Kidney epithelial cell (primary cell): ENCODE data around the gene LOXL3. TPM values are rescaled to one million over a fixed set of nuclear protein-coding genes. Genes with fewer than 3 reads are reported as not detected.
A peak's percentile ranks its signal among the peaks of the same experiment; 100 is the strongest.

ENCODE experiments used
- DNase-seq: peaks from one replicate; pipeline ENCODE4 v3.0.0-alpha.2; 2010; ENCODE audit warnings: low read depth
- H3K27me3 ChIP-seq: 2 replicates; pipeline ENCODE4 v1.6.0; 2011; ENCODE audit warnings: low read length; ENCODE audit not compliant: control insufficient read depth, insufficient read depth
- H3K36me3 ChIP-seq: 2 replicates; pipeline ENCODE4 v1.5.1; 2011; ENCODE audit warnings: low read length; ENCODE audit not compliant: control insufficient read depth, insufficient read depth
- H3K4me3 ChIP-seq: 2 replicates; pipeline ENCODE4 v1.5.1; 2011; ENCODE audit warnings: low read depth, mild to moderate bottlenecking, control low read depth, low read length
- total RNA-seq: library from RNA; depleted of rRNA; stranded (reverse); fragments of >200 nt; gene quantifications from 2 replicates; pipeline ENCODE4 v1.2.3, GENCODE V29; 2015
- TF ChIP-seq, protein P1 (sequence below): IDR thresholded peaks from 2 replicates; pipeline ENCODE4 v1.5.1; 2011; ENCODE audit warnings: mild to moderate bottlenecking, moderate library complexity, low read length, control low read depth, inconsistent platforms; ENCODE audit not compliant: insufficient read depth, poor library complexity, severe bottlenecking

The LOXL3 gene
- total RNA-seq, 1 donor from 2014 or later: 3.3 TPM

DNA sequence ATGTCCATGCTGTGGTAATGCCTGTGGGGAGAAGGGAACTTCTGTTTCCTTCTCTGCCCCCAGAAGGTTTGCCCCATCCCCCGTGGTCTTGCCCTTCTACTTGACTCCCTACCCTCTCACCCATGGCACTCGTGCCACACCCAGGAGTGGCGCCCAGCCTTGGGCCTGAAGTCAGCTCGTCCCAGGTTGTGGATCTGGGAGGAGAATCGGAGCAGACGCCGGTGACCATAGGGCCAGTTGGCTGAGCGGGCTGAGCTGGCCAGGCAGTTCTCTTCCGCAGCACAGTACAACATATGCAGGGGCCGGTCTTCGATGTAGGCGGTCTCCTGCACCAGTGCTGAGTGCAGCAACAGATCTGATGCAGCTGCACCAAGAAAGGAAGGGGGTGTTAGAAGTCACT is 19.3 kb downstream of the LOXL3 start:
- Histone ChIP-seq H3K36me3 (no peaks in the 10 kb centered on the region), H3K27me3 (no peaks in the 10 kb centered on the region), H3K4me3 (no peak overlapping the region)
- DNase-seq: no peak
- TF ChIP-seq, protein P1, sequence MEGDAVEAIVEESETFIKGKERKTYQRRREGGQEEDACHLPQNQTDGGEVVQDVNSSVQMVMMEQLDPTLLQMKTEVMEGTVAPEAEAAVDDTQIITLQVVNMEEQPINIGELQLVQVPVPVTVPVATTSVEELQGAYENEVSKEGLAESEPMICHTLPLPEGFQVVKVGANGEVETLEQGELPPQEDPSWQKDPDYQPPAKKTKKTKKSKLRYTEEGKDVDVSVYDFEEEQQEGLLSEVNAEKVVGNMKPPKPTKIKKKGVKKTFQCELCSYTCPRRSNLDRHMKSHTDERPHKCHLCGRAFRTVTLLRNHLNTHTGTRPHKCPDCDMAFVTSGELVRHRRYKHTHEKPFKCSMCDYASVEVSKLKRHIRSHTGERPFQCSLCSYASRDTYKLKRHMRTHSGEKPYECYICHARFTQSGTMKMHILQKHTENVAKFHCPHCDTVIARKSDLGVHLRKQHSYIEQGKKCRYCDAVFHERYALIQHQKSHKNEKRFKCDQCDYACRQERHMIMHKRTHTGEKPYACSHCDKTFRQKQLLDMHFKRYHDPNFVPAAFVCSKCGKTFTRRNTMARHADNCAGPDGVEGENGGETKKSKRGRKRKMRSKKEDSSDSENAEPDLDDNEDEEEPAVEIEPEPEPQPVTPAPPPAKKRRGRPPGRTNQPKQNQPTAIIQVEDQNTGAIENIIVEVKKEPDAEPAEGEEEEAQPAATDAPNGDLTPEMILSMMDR: no peak

DNA sequence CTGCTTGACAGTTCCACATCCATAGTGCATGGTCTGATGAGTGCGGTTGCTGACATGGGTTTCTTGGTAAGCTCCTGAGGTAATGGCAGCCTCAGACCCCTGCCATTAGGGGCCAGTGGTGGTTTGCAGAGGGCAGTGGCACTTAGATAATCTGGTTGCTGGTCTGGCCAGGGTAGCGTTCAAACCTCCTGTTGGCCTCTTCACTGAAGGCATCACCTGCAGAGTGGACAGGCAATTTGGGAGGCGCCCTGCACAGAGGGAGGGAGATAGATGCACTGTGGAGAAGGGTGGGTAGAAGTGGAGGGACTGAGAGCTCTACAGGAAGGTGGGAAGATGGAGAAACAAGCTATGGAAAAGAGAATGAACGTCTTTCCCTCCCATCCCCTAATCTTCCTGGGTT is 20.3 kb downstream of the LOXL3 start:
- TF ChIP-seq, protein P1: no peak
- Histone ChIP-seq H3K27me3 (no peaks in the 10 kb centered on the region), H3K4me3 (no peak overlapping the region)

DNA sequence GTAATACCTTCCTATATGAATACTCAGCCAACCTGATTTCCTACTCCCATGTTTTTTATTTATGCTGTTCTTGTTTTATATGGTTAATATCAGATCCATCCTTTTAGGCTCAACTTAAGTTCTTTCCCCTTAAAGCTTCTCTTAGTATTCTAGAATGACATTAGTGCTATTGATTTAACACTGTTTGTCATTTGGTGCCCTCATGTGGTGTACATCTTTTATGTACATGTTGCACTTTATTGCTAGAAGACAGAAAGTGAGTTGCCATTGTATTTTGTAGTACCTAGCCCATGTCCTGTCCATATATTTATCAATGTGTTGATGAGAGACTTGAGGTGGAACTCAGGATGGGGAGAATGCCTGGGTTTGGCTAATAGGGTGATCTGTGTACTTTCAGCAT is 21.5 kb downstream of the LOXL3 start:
- no peak for DNase-seq
- Histone ChIP-seq H3K36me3 (no peaks in the 10 kb centered on the region), H3K27me3 (no peaks in the 10 kb centered on the region), H3K4me3 (no peak overlapping the region)
- TF ChIP-seq, protein P1: peak; percentile 29

More for the DNA sequence above, 20.3 kb downstream of the LOXL3 start:
- H3K36me3 ChIP-seq: no peaks in the 10 kb centered on the region
- no peak for DNase-seq

DNA sequence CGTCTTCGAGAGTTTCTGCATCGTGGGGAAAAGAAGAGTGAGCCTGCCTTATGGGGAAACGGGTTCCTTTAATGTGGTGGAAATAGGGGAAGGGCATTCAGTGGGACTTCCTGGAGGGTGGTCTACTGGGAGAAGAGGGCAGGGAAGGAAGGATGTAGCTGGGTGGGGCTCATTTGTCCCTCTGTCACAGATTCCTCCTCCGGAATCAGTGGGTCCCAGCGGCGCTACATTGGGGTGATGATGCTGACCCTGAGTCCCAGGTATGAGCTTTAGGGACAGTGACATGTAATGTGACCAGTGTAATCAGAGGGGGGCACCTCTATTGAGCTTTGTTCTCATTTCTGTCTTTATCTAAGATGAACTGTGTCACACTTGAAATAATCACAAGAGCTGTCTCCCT is 22.1 kb downstream of the LOXL3 start:
- no peak overlapping the region for H3K4me3 ChIP-seq
- no peak for DNase-seq
- H3K36me3 ChIP-seq: peaks cover 3% of the 10 kb centered on the region
- H3K27me3 ChIP-seq: no peaks in the 10 kb centered on the region
- TF ChIP-seq, protein P1: no peak

DNA sequence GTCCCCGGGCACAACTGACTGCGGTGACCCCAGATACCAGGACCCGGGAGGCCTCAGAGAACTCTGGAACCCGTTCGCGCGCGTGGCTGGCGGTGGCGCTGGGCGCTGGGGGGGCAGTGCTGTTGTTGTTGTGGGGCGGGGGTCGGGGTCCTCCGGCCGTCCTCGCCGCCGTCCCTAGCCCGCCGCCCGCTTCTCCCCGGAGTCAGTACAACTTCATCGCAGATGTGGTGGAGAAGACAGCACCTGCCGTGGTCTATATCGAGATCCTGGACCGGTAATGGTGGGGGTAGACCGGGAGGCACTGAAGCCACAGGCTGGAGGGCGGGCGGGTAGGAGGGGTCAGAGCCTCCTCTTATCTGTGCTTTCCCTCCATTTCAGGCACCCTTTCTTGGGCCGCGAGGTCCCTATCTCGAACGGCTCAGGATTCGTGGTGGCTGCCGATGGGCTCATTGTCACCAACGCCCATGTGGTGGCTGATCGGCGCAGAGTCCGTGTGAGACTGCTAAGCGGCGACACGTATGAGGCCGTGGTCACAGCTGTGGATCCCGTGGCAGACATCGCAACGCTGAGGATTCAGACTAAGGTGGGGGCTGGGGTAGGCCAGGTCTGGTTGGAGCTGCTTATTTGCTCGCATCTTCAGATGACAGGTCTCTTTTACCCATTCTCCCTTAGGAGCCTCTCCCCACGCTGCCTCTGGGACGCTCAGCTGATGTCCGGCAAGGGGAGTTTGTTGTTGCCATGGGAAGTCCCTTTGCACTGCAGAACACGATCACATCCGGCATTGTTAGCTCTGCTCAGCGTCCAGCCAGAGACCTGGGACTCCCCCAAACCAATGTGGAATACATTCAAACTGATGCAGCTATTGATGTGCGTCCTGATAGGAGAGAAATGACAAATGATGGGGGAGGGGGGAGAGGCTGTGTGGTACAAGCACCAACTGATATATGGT is 23.2 kb downstream of the LOXL3 start:
- H3K36me3 ChIP-seq: peaks cover 4% of the 10 kb centered on the region
- TF ChIP-seq, protein P1: no peak
- H3K4me3 ChIP-seq: peak overlapping the region; percentile 62
- DNase-seq: no peak
- no peaks in the 10 kb centered on the region for H3K27me3 ChIP-seq
